ENCODE results near the gene BOLL.
A peak's percentile ranks its signal among the peaks of the same experiment; 100 is the strongest.
"Not testable (repeated sequence)": the region's sequence is repeated elsewhere in the genome, so short reads cannot be mapped to it uniquely, and the experiment has no call there.

The BOLL gene

DNA sequence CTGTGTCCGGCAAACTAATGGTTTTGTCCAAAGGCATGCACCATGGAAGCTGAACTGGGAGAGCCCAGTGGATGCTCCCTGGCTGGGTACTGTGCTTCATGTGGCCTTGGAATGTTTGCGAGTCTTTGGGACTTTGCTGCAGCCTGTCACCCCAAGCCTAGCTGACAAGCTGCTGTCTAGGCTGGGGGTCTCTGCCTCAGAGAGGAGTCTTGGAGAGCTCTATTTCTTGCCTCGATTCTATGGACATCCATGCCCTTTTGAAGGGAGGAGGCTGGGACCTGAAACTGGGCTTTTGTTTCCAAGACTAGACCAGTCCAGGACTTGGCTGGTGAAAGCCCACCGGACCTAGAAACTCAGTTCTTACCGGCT lies 78.3 kb downstream of the BOLL start:
- Histone ChIP-seq H3K4me3 (ENCODE audit: low read depth, low read length) (no peak overlapping the region), H3K9me3 (ENCODE audit: severe bottlenecking) (no peaks in the 10 kb centered on the region), H3K36me3 (peaks cover 17% of the 10 kb centered on the region), H3K27me3 (ENCODE audit: insufficient read depth, low read depth, severe bottlenecking) (no peaks in the 10 kb centered on the region), H3K27ac (no peak overlapping the region)
- no peak for DNase-seq
- TF ChIP-seq, protein P1, sequence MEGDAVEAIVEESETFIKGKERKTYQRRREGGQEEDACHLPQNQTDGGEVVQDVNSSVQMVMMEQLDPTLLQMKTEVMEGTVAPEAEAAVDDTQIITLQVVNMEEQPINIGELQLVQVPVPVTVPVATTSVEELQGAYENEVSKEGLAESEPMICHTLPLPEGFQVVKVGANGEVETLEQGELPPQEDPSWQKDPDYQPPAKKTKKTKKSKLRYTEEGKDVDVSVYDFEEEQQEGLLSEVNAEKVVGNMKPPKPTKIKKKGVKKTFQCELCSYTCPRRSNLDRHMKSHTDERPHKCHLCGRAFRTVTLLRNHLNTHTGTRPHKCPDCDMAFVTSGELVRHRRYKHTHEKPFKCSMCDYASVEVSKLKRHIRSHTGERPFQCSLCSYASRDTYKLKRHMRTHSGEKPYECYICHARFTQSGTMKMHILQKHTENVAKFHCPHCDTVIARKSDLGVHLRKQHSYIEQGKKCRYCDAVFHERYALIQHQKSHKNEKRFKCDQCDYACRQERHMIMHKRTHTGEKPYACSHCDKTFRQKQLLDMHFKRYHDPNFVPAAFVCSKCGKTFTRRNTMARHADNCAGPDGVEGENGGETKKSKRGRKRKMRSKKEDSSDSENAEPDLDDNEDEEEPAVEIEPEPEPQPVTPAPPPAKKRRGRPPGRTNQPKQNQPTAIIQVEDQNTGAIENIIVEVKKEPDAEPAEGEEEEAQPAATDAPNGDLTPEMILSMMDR (IDR thresholded peaks at IDR 0.05; ENCODE audit: low read depth, low read length), result no peak

DNA sequence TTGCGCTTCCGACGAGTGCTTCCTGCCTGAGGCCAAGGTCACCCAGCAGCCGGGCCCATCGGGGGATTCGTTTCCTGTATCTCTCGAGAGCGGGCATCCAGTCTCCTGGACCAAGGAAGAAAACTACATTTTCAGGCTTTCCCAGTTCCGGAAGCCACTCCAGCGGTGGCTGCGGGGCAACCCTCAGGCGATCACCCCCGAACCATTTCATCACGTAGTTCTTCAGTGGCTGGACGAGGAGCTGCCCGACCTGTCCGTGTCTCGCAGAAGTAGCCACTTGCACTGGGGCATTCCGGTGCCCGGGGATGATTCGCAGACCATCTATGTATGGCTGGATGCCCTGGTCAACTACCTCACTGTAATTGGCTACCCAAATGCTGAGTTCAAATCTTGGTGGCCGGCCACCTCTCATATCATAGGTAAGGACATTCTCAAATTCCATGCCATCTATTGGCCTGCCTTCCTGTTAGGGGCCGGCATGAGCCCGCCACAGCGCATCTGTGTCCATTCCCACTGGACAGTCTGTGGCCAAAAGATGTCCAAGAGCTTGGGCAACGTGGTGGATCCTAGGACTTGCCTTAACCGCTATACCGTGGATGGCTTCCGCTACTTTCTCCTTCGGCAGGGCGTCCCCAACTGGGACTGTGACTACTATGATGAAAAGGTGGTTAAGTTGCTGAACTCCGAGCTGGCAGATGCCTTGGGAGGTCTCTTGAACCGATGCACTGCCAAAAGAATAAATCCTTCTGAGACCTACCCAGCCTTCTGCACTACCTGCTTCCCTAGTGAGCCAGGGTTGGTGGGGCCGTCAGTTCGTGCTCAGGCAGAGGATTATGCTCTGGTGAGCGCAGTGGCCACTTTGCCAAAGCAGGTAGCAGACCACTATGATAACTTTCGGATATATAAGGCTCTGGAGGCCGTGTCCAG lies 78.9 kb downstream of the BOLL start:
- Histone ChIP-seq H3K27ac (no peak overlapping the region; the same call in 1 of the 2 replicates), H3K27me3 (ENCODE audit: insufficient read depth, low read depth, severe bottlenecking) (no peaks in the 10 kb centered on the region), H3K4me3 (ENCODE audit: low read depth, low read length) (peak overlapping the region; percentile 93), H3K36me3 (peaks cover 13% of the 10 kb centered on the region), H3K9me3 (ENCODE audit: severe bottlenecking) (no peaks in the 10 kb centered on the region)
- DNase-seq, result no peak
- TF ChIP-seq, protein P1 (IDR thresholded peaks at IDR 0.05; ENCODE audit: low read depth, low read length), result no peak

DNA sequence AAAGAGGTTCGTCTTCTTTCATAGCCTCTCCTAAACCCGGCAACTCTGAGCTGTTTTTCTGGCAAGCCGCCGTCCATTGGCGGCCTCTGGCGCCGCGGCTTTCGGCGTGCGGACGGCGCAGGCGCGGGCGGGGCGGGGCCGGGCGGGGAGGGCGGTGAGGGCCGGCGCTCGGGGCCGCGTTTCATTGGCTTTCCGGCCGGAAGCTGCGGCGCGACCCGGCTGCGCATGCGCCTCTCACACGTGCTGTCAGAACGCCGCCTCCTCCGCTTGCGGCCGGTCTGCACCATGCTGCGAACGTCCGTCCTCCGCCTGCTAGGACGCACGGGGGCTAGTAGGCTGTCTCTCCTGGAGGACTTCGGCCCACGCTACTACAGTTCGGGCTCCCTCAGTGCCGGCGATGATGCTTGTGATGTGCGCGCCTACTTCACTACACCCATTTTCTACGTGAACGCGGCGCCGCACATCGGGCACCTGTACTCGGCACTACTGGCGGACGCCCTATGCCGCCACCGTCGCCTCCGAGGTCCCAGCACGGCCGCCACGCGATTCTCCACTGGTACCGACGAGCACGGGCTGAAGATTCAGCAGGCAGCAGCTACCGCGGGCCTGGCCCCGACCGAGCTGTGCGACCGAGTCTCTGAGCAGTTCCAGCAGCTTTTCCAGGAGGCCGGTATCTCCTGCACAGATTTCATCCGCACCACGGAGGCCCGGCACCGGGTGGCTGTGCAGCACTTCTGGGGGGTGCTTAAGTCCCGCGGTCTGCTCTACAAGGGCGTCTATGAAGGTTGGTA lies 79.8 kb downstream of the BOLL start, which contains the start of gene MARS2:
TSS of gene MARS2 (plus strand) at position 249 of the 791 bp plus-strand sequence. CDS start at position 286, 37 bp downstream.
- Histone ChIP-seq H3K36me3 (peaks cover 12% of the 10 kb centered on the region), H3K27ac (peak within 1 kb of the TSS; percentile 80), H3K27me3 (ENCODE audit: insufficient read depth, low read depth, severe bottlenecking) (no peaks in the 10 kb centered on the region), H3K9me3 (ENCODE audit: severe bottlenecking) (no peaks in the 10 kb centered on the region), H3K4me3 (ENCODE audit: low read depth, low read length) (peak within 1 kb of the TSS; percentile 93)
- TF ChIP-seq, protein P1 (IDR thresholded peaks at IDR 0.05; ENCODE audit: low read depth, low read length), result no peak
- peak; percentile 92 for DNase-seq

DNA sequence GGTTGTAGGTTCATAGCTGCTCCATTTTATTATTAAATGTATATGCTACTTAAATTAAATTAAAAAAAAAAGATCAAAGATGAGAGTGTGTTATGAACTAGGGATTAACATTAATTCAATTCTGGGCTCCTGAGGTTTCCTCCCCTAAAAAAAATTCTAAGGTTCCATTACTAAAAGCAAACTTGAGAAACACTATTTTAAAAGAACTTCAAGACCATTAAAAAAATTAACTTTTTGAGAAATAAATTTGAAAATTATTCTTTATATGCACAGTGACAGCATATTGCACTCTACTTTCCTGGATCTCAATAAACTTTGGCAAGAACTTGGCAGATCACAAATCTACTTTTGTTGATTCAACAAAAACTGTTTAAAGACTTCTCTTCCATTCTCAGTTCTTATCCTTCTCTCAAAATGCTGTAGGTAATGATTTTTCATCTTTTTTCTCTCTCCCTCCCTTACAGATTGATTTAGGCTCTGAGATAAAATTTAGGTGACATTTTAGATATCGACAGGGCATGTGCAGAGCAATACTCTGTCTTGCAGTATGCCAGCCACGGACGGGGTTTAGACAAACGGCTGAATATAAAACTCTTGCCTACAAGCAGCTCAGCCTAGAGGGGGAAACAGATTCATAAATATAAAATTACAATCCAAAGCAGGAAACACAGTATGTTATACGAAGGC lies 80.5 kb downstream of the BOLL start:
- TF ChIP-seq, protein P1 (IDR thresholded peaks at IDR 0.05; ENCODE audit: low read depth, low read length), result no peak
- Histone ChIP-seq H3K27me3 (ENCODE audit: insufficient read depth, low read depth, severe bottlenecking) (no peaks in the 10 kb centered on the region), H3K4me3 (ENCODE audit: low read depth, low read length) (peak overlapping the region; percentile 93), H3K36me3 (peaks cover 8% of the 10 kb centered on the region), H3K9me3 (ENCODE audit: severe bottlenecking) (no peaks in the 10 kb centered on the region), H3K27ac (peak overlapping the region; percentile 80)
- DNase-seq, result no peak

DNA sequence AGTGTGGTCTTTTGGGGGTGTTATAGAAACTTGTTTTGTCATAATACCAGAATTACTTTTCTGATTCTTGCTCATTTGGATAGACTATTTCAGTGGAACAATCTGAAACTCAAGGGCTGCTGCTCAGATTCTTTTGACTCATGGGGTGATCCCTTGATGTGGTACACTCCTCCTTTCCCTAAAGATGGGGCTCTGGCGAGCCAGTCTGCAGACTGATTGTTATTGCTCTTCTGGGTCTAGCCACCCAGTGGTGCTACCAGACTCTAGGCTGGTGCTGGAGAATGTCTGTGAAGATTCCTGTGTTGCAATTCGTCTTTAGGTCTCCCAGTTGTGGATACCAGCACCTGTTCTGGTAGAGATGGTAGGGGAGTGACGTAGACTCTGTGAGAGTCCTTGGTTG lies 84.2 kb downstream of the BOLL start:
- H3K27ac ChIP-seq, result no peak overlapping the region
- no peaks in the 10 kb centered on the region for H3K27me3 ChIP-seq (ENCODE audit: insufficient read depth, low read depth, severe bottlenecking)
- TF ChIP-seq, protein P1 (IDR thresholded peaks at IDR 0.05; ENCODE audit: low read depth, low read length), result no peak
- no peak overlapping the region for H3K4me3 ChIP-seq (ENCODE audit: low read depth, low read length)
- no peak for DNase-seq
- H3K36me3 ChIP-seq, result no peaks in the 10 kb centered on the region
- no peaks in the 10 kb centered on the region for H3K9me3 ChIP-seq (ENCODE audit: severe bottlenecking)

DNA sequence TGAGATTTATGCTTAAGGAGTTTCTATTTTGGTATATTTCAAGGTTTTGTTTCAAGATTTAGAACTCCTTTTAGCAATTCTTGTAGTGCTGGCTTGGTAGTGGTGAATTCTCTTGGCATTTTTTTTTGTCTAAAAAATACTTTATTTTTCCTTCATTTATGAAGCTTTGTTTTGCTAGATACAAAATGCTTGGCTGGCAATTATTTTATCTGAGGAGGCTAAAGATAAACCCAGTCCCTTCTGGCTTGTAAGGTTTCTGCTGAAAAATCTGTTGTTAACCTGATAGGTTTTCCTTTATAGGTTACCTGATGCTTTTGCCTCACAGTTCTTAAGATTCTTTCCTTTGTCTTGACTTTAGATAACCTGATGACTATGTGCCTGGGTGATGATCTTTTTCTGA lies 85.4 kb downstream of the BOLL start:
- H3K9me3 ChIP-seq (ENCODE audit: severe bottlenecking); H3K4me3 ChIP-seq (ENCODE audit: low read depth, low read length); H3K27me3 ChIP-seq (ENCODE audit: insufficient read depth, low read depth, severe bottlenecking); DNase-seq; H3K36me3 ChIP-seq; H3K27ac ChIP-seq: not testable (repeated sequence)

DNA sequence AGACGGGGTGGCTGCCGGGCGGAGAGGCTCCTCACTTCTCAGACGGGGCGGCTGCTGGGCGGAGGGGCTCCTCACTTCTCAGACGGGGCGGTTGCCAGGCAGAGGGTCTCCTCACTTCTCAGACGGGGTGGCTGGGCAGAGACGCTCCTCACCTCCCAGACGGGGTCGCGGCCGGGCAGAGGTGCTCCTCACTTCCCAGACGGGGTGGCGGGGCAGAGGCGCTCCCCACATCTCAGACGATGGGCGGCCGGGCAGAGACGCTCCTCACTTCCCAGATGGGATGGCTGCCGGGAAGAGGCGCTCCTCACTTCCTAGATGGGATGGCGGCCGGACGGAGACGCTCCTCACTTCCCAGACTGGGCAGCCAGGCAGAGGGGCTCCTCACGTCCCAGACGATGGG lies 88.5 kb downstream of the BOLL start:
- H3K9me3 ChIP-seq (ENCODE audit: severe bottlenecking); H3K36me3 ChIP-seq; H3K27ac ChIP-seq; DNase-seq; H3K27me3 ChIP-seq (ENCODE audit: insufficient read depth, low read depth, severe bottlenecking); H3K4me3 ChIP-seq (ENCODE audit: low read depth, low read length): not testable (repeated sequence)

DNA sequence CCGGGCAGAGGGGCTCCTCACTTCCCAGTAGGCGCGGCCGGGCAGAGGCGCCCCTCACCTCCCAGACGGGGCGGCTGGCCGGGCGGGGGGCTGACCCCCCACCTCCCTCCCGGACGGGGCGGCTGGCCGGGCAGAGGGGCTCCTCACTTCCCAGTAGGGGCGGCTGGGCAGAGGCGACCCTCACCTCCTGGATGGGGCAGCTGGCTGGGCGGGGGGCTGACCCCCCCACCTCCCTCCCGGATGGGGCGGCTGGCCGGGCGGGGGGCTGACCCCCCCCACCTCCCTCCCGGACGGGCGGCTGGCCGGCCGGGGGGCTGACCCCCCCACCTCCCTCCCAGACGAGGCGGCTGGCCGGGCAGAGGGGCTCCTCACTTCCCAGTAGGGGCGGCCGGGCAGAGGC lies 89.1 kb downstream of the BOLL start:
- not testable (repeated sequence) for H3K4me3 ChIP-seq (ENCODE audit: low read depth, low read length); H3K27me3 ChIP-seq (ENCODE audit: insufficient read depth, low read depth, severe bottlenecking); DNase-seq; H3K9me3 ChIP-seq (ENCODE audit: severe bottlenecking); H3K27ac ChIP-seq; H3K36me3 ChIP-seq

Data from WERI-Rb-1 (cell line).